H1 (cell line): Measurements from ENCODE around the gene GALC. TPM values are rescaled to one million over a fixed set of nuclear protein-coding genes. Genes with fewer than 3 reads are reported as not detected.

ENCODE experiments used
- ASH2L ChIP-seq: fragments of 200-600, 300-600 bp; sonication (generic); IDR thresholded peaks from one replicate; pipeline ENCODE4 v1.7.1; 2017; ENCODE audit warnings: low read length
- ATF3 ChIP-seq: IDR thresholded peaks from 2 replicates; pipeline ENCODE4 v1.6.1; 2011; ENCODE audit warnings: low read depth, mild to moderate bottlenecking, low read length; ENCODE audit not compliant: insufficient read depth
- RFX5 ChIP-seq: IDR thresholded peaks from 2 replicates; pipeline ENCODE4 v1.6.1; 2011; ENCODE audit warnings: low read depth, low read length, improper control_type of control experiment, borderline replicate concordance
- SAP30 ChIP-seq: fragments of 300-600 bp; sonication (generic); IDR thresholded peaks from 2 replicates; pipeline ENCODE4 v1.7.1; 2012; ENCODE audit warnings: low read length, moderate library complexity, mild to moderate bottlenecking, inconsistent platforms; ENCODE audit not compliant: insufficient read depth, insufficient replicate concordance
- SP1 ChIP-seq: IDR thresholded peaks from 2 replicates; pipeline ENCODE4 v1.6.1; 2011; ENCODE audit warnings: low read depth, low read length
- polyA plus RNA-seq, 7 experiments: library from polyadenylated mRNA; depleted of rRNA in 3 of 7; stranded (reverse) in 5 of 7; unstranded in 2 of 7; fragments of >200 nt in 5 of 7; fragments of 200-250 nt in 2 of 7; gene quantifications; 1 replicate in 5 of 7; 2 replicates in 1 of 7; 4 replicates in 1 of 7; pipeline versions ENCODE4 v1.2.1 to v1.2.3, GENCODE V29; 2011 to 2013; ENCODE audit warnings: missing spikeins in 2 of 7, mixed read lengths in 2 of 7
- total RNA-seq: library from RNA; stranded (reverse); fragmentation: NEBNext Ultra II Directional; extraction: Animal tissue kit (Norgen Biotek cat#: 25700); gene quantifications from 2 replicates; pipeline ENCODE4 v1.2.1, GENCODE V29; 2021

GALC gene
- total and polyA plus RNA-seq, 2 of the 8 experiments (the other 6 are each of a cell fraction or from before 2014, with no cell fraction given): 6.1 to 12.3 TPM

- no peak for TF ChIP-seq SP1
- TF ChIP-seq ASH2L: no peak
- TF ChIP-seq SAP30: no peak
- no peak for TF ChIP-seq RFX5
- no peak for TF ChIP-seq ATF3
Observed at GRCh38 chr14:88016768-88017167, 23.8 kb upstream of the GALC start (continued).
